Urinary bladder (tissue), 4 donors: ENCODE results near the gene ACSM2A. TPM values are rescaled to one million over a fixed set of nuclear protein-coding genes. Genes with fewer than 3 reads are reported as not detected.
"Not testable (repeated sequence)": the region's sequence is repeated elsewhere in the genome, so short reads cannot be mapped to it uniquely, and the experiment has no call there.

ENCODE experiments used
- DNase-seq: peaks from one replicate; pipeline ENCODE4 v3.0.0-alpha.2; 2015; ENCODE audit errors: extremely low spot score
- H3K27ac ChIP-seq: one replicate; pipeline ENCODE4 v1.5.1; 2013; ENCODE audit warnings: low read depth, mild to moderate bottlenecking, moderate library complexity
- H3K36me3 ChIP-seq: one replicate; pipeline ENCODE4 v1.6.1; 2013; ENCODE audit warnings: mild to moderate bottlenecking, moderate library complexity; ENCODE audit not compliant: insufficient read depth
- H3K4me1 ChIP-seq: one replicate; pipeline ENCODE4 v1.6.1; 2013; ENCODE audit warnings: mild to moderate bottlenecking, moderate library complexity; ENCODE audit not compliant: insufficient read depth
- H3K4me3 ChIP-seq: one replicate; pipeline ENCODE4 v1.5.1; 2013; ENCODE audit warnings: low read depth, low read length
- WGBS: extraction: QIAGEN DNeasy Blood & Tissue Kit; methylation state at CpG from one replicate; pipeline ENCODE4 v1.1.7; 2013; 5-methylcytosine and 5-hydroxymethylcytosine counted together
- polyA plus RNA-seq: library from polyadenylated mRNA; stranded (reverse); fragments of 200-250 nt; gene quantifications from one replicate; pipeline ENCODE4 v1.2.3, GENCODE V29; 2013
- total RNA-seq: library from RNA; depleted of rRNA; stranded (reverse); fragments of >200 nt; gene quantifications from one replicate; pipeline ENCODE4 v1.2.3, GENCODE V29; 2014
- donor health status: healthy with polysubstance abuse.
- donor health status: healthy.

Gene ACSM2A
- total and polyA plus RNA-seq, 2 donors, result 0.33 TPM; not detected in 1

GRCh38 chr16:20536669-20537068, 85.3 kb downstream of the ACSM2A start:
- not testable (repeated sequence) for H3K4me1 ChIP-seq, H3K36me3 ChIP-seq, DNase-seq, H3K4me3 ChIP-seq, H3K27ac ChIP-seq
- 56% methylated on average over 1 of the region's 1 CpG for WGBS

Other genes starting within 250 kb of the ACSM2A start
- 0.79 TPM for gene GP2, start 124.0 kb upstream of the ACSM2A start, total RNA-seq
- 0.95 TPM for gene GP2, start 124.0 kb upstream of the ACSM2A start, polyA plus RNA-seq
- gene UMOD, start 98.8 kb upstream of the ACSM2A start, total RNA-seq, result not detected
- not detected for gene UMOD, start 98.8 kb upstream of the ACSM2A start, polyA plus RNA-seq
- not detected for gene PDILT, start 46.8 kb upstream of the ACSM2A start, total RNA-seq
- not detected for gene PDILT, start 46.8 kb upstream of the ACSM2A start, polyA plus RNA-seq
- 0.32 TPM for gene ACSM5, start 42.0 kb upstream of the ACSM2A start, total RNA-seq
- gene ACSM5, start 42.0 kb upstream of the ACSM2A start, polyA plus RNA-seq, result 3.0 TPM
- gene ACSM2B, start 124.8 kb downstream of the ACSM2A start, total RNA-seq, result 0.37 TPM
- 0.28 TPM for gene ACSM2B, start 124.8 kb downstream of the ACSM2A start, polyA plus RNA-seq
- 1.0 TPM for gene ACSM1, start 246.2 kb downstream of the ACSM2A start, total RNA-seq
- 0.68 TPM for gene ACSM1, start 246.2 kb downstream of the ACSM2A start, polyA plus RNA-seq